Ammon's horn (tissue), 1 donor: ENCODE data around the gene MCFD2.
A peak's percentile ranks its signal among the peaks of the same experiment; 100 is the strongest.

Experiments
- DNase-seq: peaks from one replicate; pipeline ENCODE4 v3.0.0-alpha.2; 2016; ENCODE audit warnings: low spot score

MCFD2 gene

GRCh38 chr2:46915281-46915810 is at the start of gene MCFD2:
TSS of gene MCFD2 (minus strand) at chr2:46915806. CDS start at chr2:46909171, 6,635 bp downstream.
- DNase-seq, result peak; percentile 21

- DNase-seq, result no peak
Measured at GRCh38 chr2:46964835-46965560, 49.4 kb upstream of the MCFD2 start.

- DNase-seq, result no peak
Measured at GRCh38 chr2:46963941-46964673, 48.5 kb upstream of the MCFD2 start.

GRCh38 chr2:46963210-46963609 is 47.6 kb upstream of the MCFD2 start:
- no peak for DNase-seq

GRCh38 chr2:46962751-46963150 is 47.1 kb upstream of the MCFD2 start:
- DNase-seq, result no peak

- no peak for DNase-seq
Measured at GRCh38 chr2:46960618-46961017, 45.0 kb upstream of the MCFD2 start.

GRCh38 chr2:46958431-46959017 is 42.9 kb upstream of the MCFD2 start:
- no peak for DNase-seq

GRCh38 chr2:46956981-46957531 is 41.5 kb upstream of the MCFD2 start:
- DNase-seq, result no peak

- no peak for DNase-seq
Measured at GRCh38 chr2:46955764-46956163, 40.2 kb upstream of the MCFD2 start.

- peak; percentile 31 for DNase-seq
Measured at GRCh38 chr2:46954951-46955571, 39.5 kb upstream of the MCFD2 start.

GRCh38 chr2:46952171-46952570 is 36.6 kb upstream of the MCFD2 start:
- no peak for DNase-seq

GRCh38 chr2:46951290-46952064 is 35.9 kb upstream of the MCFD2 start:
- DNase-seq, result no peak

- DNase-seq, result no peak
Measured at GRCh38 chr2:46950314-46950713, 34.7 kb upstream of the MCFD2 start.

GRCh38 chr2:46947841-46948240 is 32.2 kb upstream of the MCFD2 start:
- DNase-seq, result no peak

GRCh38 chr2:46945671-46946070 is 30.1 kb upstream of the MCFD2 start:
- no peak for DNase-seq

- no peak for DNase-seq
Measured at GRCh38 chr2:46943881-46944798, 28.5 kb upstream of the MCFD2 start.

GRCh38 chr2:46942891-46943626 is 27.5 kb upstream of the MCFD2 start:
- no peak for DNase-seq

GRCh38 chr2:46942143-46942526 is 26.5 kb upstream of the MCFD2 start:
- DNase-seq, result no peak

- DNase-seq, result no peak
Measured at GRCh38 chr2:46939626-46940359, 24.2 kb upstream of the MCFD2 start.
